Measurements from ENCODE around the gene SPTB. TPM values are rescaled to one million over a fixed set of nuclear protein-coding genes. Genes with fewer than 3 reads are reported as not detected.

Gene SPTB
- total RNA-seq, 1 experiment from 2014 or later: 0.13 TPM

GRCh38 chr14:64730061-64730440 lies 149.7 kb downstream of the SPTB start:
- BruUV-seq (replicated peaks): no TSS peak

GRCh38 chr14:64729386-64730060 lies 150.2 kb downstream of the SPTB start:
- ATAC-seq (no peak), DNase-seq (ENCODE audit: low read depth, low spot score) (no peak)
- POLR2A ChIA-PET: no interaction called here
- Histone ChIP-seq H3K27me3 (ENCODE audit: control insufficient read depth, insufficient read depth, low read length) (no peaks in the 10 kb centered on the region), H3K36me3 (ENCODE audit: control insufficient read depth, insufficient read depth, low read length) (no peaks in the 10 kb centered on the region), H3K4me1 (ENCODE audit: control insufficient read depth, insufficient read depth, low read length) (peaks cover 9% of the 10 kb centered on the region; the same call in 1 of the 2 replicates), H3K9me3 (ENCODE audit: control insufficient read depth, insufficient read depth, low read depth, low read length) (no peaks in the 10 kb centered on the region), H3K4me3 (ENCODE audit: low read depth in 2 of 2, low read length in 2 of 2) (no peak overlapping the region), H3K27ac (ENCODE audit: low read length) (no peak overlapping the region)
- intact Hi-C loops (cut with micrococcal nuclease; ENCODE audit: unreplicated experiment) (no loop called here), in situ Hi-C loops (cut with HindIII; ENCODE audit: low pct_unique_long_range_greater_than_20kb, low sequenced_read_pairs) (no loop called here)
- CTCF ChIA-PET: no interaction called here
- BruUV-seq (replicated peaks): no TSS peak
- TF ChIP-seq, protein P1, sequence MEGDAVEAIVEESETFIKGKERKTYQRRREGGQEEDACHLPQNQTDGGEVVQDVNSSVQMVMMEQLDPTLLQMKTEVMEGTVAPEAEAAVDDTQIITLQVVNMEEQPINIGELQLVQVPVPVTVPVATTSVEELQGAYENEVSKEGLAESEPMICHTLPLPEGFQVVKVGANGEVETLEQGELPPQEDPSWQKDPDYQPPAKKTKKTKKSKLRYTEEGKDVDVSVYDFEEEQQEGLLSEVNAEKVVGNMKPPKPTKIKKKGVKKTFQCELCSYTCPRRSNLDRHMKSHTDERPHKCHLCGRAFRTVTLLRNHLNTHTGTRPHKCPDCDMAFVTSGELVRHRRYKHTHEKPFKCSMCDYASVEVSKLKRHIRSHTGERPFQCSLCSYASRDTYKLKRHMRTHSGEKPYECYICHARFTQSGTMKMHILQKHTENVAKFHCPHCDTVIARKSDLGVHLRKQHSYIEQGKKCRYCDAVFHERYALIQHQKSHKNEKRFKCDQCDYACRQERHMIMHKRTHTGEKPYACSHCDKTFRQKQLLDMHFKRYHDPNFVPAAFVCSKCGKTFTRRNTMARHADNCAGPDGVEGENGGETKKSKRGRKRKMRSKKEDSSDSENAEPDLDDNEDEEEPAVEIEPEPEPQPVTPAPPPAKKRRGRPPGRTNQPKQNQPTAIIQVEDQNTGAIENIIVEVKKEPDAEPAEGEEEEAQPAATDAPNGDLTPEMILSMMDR (IDR thresholded peaks at IDR 0.05): no peak
- no peak for TF ChIP-seq TCF7L2 (IDR thresholded peaks at IDR 0.05; ENCODE audit: low read depth, low read length)
- no peak for TF ChIP-seq REST (IDR thresholded peaks at IDR 0.05; ENCODE audit: insufficient read depth in 1 of 2, low read depth in 2 of 2, low read length in 1 of 2)
- TF ChIP-seq SIN3A (IDR thresholded peaks at IDR 0.05; ENCODE audit: borderline replicate concordance, insufficient read depth, low read depth, low read length): no peak
- no peak for TF ChIP-seq POLR2AphosphoS5 (IDR thresholded peaks at IDR 0.05; ENCODE audit: low read depth, low read length)

More at GRCh38 chr14:64730061-64730440, 149.7 kb downstream of the SPTB start:
- in situ Hi-C loops (cut with HindIII; ENCODE audit: low pct_unique_long_range_greater_than_20kb, low sequenced_read_pairs): no loop called here
- intact Hi-C loops (cut with micrococcal nuclease; ENCODE audit: unreplicated experiment): no loop called here
- DNase-seq (ENCODE audit: low read depth, low spot score) (no peak), ATAC-seq (no peak)
- ChIA-PET POLR2A (no interaction called here), CTCF (no interaction called here)
- no peaks in the 10 kb centered on the region for H3K27me3 ChIP-seq (ENCODE audit: control insufficient read depth, insufficient read depth, low read length)
- no peak overlapping the region for H3K27ac ChIP-seq (ENCODE audit: low read length)
- no peaks in the 10 kb centered on the region for H3K36me3 ChIP-seq (ENCODE audit: control insufficient read depth, insufficient read depth, low read length)
- no peaks in the 10 kb centered on the region for H3K9me3 ChIP-seq (ENCODE audit: control insufficient read depth, insufficient read depth, low read depth, low read length)
- H3K4me3 ChIP-seq (ENCODE audit: low read depth in 2 of 2, low read length in 2 of 2): no peak overlapping the region
- TF ChIP-seq REST (IDR thresholded peaks at IDR 0.05; ENCODE audit: insufficient read depth in 1 of 2, low read depth in 2 of 2, low read length in 1 of 2) (no peak), SIN3A (IDR thresholded peaks at IDR 0.05; ENCODE audit: borderline replicate concordance, insufficient read depth, low read depth, low read length) (no peak), TCF7L2 (IDR thresholded peaks at IDR 0.05; ENCODE audit: low read depth, low read length) (no peak), POLR2AphosphoS5 (IDR thresholded peaks at IDR 0.05; ENCODE audit: low read depth, low read length) (no peak)
- TF ChIP-seq, protein P1 (IDR thresholded peaks at IDR 0.05): no peak
- peaks cover 8% of the 10 kb centered on the region; the same call in 1 of the 2 replicates for H3K4me1 ChIP-seq (ENCODE audit: control insufficient read depth, insufficient read depth, low read length)
